Sigmoid colon (tissue), 4 donors: ENCODE measurements around the gene NRXN3.

Source experiments
- EP300 ChIP-seq, 4 donors: sonication (generic); formaldehyde crosslinking; IDR thresholded peaks; one replicate each; pipeline ENCODE4 v1.6.1; 2017; ENCODE audit warnings: antibody characterized with exemption in 4 of 4
- POLR2A ChIP-seq, 2 donors: fragments of 450-650 bp; IDR thresholded peaks; one replicate each; pipeline ENCODE4 v1.6.1; 2016; ENCODE audit warnings: antibody characterized with exemption in 2 of 2, mild to moderate bottlenecking in 2 of 2, moderate library complexity in 2 of 2
- POLR2AphosphoS5 ChIP-seq, 4 donors: sonication (generic); formaldehyde crosslinking; IDR thresholded peaks; one replicate each; pipeline ENCODE4 v1.6.1; 2017; ENCODE audit warnings: antibody characterized with exemption in 4 of 4
- TF ChIP-seq, protein P1 (sequence below), 4 experiments: fragments of 450-650 bp in 3 of 4; fragments of 200-600 bp in 1 of 4; IDR thresholded peaks; one replicate each; pipeline ENCODE4 v1.5.1; 2016 to 2019; ENCODE audit warnings: antibody characterized with exemption in 4 of 4, mild to moderate bottlenecking in 3 of 4, moderate library complexity in 2 of 4

DNA sequence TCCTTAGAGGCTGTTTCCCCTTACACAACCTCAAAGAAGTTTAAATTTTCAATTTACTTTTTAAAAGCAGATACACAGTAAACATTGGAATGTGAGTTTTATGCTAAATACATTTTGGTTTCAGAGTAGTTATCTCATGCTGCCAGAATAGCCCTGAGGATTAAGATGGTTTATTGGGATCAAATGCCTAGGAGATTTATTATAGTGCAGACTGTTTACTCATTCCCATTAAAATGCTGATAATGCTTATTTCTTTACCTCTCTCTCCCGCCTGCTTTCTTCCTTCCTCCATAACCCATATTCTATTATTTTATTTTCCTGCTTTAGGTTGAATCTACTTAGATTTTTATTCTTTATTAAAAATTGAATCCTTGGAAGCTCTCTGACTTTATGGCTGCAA, 1701.0 kb downstream of the NRXN3 start:
- TF ChIP-seq POLR2AphosphoS5 (IDR thresholded peaks at IDR 0.05) (no peak), POLR2A (IDR thresholded peaks at IDR 0.05) (no peak), EP300 (IDR thresholded peaks at IDR 0.05) (no peak)
- TF ChIP-seq, protein P1, sequence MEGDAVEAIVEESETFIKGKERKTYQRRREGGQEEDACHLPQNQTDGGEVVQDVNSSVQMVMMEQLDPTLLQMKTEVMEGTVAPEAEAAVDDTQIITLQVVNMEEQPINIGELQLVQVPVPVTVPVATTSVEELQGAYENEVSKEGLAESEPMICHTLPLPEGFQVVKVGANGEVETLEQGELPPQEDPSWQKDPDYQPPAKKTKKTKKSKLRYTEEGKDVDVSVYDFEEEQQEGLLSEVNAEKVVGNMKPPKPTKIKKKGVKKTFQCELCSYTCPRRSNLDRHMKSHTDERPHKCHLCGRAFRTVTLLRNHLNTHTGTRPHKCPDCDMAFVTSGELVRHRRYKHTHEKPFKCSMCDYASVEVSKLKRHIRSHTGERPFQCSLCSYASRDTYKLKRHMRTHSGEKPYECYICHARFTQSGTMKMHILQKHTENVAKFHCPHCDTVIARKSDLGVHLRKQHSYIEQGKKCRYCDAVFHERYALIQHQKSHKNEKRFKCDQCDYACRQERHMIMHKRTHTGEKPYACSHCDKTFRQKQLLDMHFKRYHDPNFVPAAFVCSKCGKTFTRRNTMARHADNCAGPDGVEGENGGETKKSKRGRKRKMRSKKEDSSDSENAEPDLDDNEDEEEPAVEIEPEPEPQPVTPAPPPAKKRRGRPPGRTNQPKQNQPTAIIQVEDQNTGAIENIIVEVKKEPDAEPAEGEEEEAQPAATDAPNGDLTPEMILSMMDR (IDR thresholded peaks at IDR 0.05): no peak
